GM12801 (cell line): Measurements from ENCODE around the gene SLC16A8.

Experiments
- CTCF ChIP-seq: IDR thresholded peaks from one replicate; pipeline ENCODE4 v1.5.1; 2011; ENCODE audit warnings: control low read depth; ENCODE audit not compliant: insufficient read length; ENCODE audit errors: extremely low read depth

SLC16A8 gene

DNA sequence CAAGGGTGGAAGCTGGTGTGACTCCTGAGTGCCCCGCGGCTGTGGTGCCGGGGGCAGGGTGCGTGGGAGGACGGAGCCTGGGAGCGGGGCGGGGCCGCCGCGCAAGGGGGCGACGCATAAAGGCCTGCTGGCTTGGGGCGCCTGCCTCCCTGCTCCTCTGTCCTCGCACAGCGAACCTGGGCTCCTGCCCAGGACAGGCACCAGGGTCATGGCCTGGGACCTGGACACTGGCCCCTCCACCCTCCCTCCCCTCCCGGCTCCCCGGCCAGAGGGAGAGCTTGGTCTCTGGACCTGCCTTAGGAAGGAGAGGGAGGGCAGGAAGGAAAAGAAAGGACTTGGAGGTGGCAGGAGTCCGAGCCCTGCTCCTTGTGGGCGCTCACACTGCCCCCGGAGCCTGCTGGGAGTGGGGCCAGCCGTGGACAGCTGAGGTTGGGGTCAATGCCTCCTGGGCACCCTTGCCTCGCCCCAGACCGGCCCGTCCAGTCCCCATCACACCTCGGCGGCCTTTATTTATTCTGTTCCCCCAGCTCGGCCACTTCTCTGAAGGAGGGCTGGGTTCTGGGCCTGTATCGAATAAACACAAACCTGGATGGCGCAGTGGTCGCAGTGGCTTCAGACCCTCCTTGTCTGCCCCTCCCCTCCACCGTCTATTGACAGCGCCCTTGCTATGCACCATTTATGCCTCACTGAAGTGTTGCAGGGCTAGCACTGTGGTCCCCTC is 8.7 kb downstream of the SLC16A8 start:
- no peak for TF ChIP-seq CTCF

GRCh38 chr22:38074181-38075104 is 9.5 kb downstream of the SLC16A8 start:
- no peak for TF ChIP-seq CTCF

GRCh38 chr22:38073150-38074130 is 10.5 kb downstream of the SLC16A8 start:
- no peak for TF ChIP-seq CTCF

- no peak for TF ChIP-seq CTCF
Measured at GRCh38 chr22:38072322-38073149, 11.4 kb downstream of the SLC16A8 start.

DNA sequence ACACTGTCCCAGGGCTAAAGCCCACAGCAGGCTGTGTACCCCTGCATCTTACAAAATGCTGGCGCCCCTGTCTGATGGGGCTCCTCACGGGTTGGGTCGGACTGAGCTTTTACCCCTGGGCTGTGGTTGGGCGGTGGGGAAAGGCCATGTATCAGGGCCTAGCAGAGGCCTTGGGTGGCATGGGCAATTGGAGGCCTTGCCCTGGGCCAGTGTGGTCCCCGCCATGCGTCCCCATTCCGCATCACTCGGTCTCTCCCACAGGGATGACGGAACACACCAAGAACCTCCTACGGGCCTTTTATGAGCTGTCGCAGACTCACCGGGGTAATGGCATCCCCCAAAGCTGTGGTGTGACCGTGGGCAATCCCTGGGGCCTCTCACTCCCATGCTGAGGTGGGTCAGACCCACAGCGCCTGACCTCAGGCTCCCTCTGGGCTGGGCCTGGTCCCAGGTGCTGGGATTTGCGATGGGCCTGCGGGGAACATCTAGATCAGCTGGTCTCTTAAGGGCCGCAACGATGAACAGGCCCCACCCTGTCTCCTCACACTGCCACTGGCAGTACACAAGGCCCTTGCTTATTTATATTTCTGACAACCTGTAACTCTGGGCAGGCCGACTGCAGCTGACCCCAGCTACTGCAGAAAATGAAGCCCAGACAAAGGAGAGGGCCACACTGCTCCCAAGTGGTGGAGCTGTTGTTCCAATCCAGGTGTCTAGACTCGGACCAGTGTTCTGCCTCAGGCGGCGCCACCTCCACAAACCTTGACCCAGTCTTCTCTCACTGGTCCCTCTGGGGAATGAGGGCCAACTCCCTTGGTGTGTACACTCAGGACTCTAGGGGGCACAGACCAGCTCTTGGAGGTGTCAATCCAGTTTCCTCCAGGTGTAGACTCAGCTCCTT is 12.3 kb downstream of the SLC16A8 start:
- no peak for TF ChIP-seq CTCF
